HG02970 (cell line): ENCODE data around the gene TMIE.

Experiments
- ATAC-seq: cut with Tn5 transposase; IDR thresholded peaks from one replicate; pipeline ENCODE4 v1.9.1; 2021; ENCODE audit warnings: mild to moderate bottlenecking, moderate library complexity, moderate number of reproducible peaks; ENCODE audit not compliant: unreplicated experiment, low FRiP score

Gene TMIE

DNA sequence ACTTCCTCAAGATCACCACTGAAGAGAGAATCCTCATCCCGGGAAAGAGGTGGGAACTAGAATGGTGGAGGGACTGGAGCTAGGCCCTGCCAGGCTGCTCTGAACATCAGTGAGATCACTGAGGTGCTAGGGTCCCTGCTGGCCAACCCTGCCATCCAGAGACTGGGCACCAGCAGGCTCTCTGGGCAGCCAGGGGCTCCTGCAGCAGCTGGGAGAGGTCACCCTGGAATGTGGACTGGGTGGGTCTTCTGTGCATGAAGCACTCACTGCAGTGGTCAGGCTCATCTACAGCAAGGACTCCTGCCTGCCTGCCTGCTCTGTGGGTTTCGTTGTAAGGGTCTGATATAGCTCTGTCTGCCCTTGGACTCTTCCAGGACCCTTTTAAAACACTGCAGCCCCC lies 32.6 kb upstream of the TMIE start:
- ATAC-seq: no peak

DNA sequence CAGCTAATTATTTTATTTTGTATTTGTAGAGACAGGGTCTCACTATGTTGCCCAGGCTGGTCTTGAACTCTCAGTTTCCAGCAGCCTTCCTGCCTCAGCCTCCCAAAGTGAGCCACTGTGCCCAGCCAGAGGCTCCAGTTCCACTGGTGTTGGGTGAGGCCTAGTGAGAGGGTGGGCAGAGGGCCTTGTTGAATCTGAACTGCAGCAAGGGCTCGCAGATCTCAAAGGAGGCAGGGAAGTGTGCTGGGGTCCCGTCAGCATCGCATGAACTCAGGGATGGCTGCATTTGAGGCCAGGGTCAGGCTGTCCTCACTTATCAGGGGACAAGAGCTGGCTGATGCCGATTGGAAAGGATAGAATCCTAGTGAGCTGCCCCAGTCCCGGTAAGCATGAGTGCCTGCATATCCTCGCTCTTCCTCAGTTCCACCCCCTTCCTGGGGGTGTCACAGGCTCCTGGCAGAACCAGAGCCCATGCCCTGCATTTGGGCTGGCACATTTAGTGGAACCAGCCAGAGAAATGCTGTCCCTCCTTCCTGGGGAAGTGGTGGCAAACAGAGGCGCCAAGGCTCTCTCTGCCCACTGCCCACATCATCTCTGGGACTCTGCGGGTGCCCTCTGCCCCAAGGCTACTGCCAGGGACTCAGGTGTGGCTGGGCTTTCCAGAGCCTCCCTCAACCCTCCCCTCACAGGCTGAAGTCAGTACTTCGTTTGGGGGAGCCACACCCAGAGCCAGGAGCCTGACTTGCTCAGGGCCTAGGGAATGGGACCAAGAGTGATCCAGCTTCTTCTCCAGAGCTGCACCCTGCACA lies 31.8 kb upstream of the TMIE start:
- no peak for ATAC-seq

DNA sequence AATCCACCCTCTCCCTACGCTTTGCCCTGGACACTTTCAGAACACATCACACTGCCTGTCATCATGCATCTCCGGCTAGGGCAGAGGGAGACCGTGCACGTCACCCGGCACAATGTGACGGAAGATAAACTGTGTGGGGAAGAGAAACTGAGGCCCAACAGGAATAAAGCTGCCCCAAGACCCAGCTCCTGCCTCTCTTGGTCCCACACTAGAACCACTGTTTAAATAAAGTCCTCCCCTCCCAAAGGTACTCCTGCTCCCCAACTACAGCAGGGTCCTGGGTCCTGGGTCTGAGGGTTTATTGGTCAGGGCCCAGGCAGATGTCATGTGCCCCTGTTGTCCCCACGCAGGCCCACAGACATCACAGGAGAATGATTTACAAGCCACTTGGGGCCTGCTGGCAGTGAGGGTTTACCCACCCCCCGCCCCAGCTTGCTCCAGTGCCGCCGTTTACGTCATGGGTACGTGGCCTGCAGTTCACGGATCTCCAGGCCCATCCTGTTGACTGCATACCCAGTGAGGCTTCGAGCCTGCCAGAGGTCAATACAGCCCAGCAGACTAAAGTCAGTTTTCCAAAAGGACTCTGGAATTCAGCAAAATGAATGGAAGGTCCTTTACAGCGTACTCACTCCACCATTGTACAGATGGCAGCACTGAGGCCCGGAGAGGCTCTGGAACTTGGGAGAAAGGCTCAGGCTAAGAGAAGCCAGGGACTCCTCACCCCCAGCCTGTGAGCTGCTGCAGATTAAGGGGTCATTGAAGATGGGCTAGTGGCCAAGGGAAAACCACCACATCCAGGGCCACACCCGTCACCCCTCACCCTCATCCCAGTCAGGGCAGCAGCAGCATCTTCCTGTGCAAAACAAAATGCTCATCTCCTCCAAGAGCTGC lies 30.9 kb upstream of the TMIE start:
- no peak for ATAC-seq

DNA sequence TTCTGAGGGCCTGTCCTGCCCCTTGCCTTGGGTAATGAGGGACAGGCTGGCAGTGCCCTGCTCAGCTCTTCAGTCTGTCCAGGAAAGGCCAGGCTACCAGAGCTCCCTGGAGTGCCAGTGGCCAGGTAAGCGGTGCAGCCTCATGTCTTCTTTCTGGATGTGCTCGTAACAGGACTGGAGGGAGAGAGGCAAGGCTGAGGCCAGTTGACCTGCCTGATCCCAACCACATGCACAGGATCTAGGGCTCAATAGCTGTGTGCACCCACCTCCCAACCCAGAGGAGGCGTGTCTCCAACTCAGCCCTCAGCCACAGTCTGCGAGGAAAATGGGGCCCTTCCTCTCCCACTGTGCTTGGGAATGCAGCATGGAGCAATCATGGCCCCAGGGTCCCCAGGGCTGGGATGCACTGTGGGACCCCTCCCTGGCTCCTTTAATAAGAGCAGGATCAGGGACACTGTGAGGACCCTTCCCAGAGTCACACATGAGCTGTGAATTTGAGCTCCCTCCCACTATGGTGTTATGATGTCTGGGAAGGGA lies 30.2 kb upstream of the TMIE start:
- no peak for ATAC-seq

DNA sequence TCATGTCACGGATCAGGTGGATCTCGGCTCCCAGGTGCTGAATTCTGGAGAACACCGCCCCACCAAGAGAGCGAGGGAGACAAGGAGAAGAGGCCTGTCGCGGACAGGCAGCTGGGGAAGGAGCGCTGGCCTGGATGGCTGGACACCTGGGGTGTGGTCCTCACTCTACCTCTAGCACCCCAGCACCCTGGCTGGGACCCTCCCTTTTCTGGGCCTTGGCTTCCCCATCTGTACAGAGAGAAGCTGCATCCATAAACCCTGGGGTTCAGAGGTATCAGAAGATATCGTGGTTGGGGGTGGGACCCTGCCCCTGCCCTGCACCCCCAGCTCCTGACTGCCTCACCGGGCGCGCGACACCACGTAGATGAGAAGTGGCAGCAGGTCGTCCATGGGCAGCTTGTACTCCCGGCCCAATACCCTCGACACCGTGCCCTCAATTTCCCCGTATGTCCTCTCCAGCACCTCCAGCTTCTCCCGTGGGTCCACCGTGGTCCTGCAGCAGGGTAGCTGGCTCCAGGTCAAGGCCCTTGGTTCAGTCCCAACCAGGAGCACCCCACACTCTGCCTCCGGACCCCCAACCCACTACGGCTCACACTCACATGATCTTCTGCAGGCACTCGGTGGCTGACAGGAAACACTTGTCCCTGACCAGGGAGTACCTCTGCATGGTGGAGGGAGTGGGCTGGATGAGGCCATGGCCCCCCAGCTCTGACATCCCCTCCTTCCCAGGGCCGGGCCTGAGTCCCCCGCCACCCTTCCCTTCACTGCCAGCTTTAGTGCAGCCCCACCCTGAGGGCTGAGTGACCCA lies 29.4 kb upstream of the TMIE start:
- no peak for ATAC-seq

DNA sequence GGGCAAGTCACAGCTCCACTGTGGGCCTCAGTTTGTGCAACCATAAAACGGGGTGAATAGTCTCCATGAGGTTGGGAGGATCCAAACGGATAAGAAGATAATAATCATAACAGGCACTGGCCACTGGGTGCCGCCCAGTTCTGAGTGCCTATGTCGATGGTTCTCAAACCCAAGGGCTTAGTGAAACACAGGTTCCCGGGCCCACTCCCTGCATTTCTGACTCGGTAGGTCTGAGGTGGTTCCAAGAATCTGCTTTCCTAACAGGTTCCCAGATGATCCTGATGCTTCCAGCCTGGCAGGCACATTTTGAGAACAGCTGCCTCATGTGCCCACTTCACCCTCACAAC lies 28.9 kb upstream of the TMIE start:
- no peak for ATAC-seq

DNA sequence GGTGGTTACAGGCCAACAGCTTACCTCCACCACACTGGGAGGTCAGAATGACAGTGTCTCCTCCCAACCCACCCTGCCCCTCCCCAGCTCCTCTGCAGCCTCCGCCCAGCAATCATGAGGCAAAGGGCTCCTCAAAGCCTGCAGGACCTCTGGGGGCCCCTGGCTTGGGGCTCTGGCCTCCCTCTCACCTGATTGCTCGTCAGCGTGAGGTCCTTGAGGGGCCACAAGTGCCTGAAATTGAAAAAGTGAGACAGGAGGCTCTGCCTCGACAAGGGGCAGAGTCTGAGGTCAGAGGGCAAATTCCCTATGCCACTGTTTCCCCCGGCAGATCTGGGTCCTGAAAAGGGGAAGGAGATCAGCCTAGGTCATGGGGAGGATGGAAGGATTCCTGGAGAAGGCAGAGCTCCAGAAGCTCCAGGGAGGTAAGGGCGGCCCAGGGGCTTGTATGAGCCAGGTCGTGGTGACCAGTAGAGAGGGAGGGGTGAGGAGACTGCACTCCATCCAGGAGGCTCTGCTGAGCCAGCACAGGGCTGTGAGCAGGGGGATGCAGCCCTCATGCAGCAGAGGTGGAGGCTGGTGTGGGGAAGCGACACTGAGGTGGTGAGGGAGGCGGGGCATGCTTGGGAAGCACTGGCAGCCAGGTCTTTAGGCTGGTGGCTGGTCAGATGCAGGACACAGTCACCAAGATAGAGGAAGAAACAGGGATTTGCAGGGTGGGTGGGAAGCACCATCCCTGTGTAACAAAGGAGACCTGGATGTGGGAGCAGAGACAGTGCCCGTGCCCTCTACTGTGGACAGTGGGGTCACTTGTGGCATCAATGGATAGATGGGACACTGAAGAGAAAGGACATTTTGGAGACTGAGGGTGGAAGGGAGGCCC lies 27.8 kb upstream of the TMIE start:
- no peak for ATAC-seq

DNA sequence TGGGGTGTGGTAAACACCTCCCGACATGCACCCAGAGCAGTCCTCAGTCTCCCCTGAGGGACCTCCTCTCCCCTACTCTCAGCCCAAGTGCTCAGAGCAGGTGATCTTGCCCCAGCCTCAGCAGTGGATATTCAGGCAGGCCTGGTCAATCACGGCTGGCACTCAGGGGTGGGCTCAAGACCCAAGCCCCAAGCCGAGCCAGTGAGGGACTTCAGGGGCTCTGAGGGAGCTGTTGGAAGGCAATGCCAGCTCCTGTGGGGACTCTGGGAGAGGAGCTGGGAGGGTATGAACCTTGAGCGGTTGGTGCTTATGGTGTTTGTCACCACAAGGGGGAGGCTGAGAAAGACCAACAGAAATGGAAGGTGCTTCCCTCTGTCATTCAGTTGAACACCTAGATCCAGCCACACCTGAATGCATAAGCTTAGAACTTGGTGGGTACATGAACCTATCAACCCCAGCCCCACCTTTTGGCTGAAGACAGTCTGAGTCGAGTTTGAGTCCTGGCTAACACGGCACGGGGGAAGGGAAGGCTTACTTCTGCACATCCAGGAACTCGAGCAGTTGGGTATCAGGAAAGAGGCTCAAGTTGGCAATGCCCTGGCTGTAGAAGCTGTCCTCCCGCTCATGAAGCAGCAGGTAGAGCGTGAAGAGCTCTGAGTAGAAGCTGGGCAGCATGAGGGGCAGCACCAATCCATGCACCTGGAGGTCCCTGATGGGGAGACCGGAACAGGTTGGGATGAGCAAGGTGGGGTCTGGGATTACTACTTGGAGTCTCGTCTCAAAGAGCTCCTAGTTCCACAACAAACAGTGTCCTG lies 27.0 kb upstream of the TMIE start:
- no peak for ATAC-seq

DNA sequence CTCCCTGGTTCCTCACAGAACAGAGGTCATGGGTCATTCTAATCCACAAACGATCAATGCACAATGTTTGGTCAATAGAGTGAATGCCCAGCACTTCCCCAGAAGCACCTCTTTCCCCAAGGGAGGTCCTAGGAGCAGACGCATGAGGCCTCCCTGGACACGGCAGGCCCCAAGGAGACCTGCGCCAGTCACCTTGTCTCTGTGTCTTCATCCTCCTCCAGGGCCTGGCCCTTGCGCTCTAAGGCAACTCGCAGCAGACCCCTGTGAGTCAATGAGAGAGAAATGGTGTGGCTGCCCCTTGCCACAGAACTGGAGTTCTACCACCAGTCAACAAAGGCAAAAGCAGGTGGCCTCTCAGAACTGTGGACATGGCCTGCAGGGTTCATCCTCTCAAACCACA lies 25.8 kb upstream of the TMIE start:
- no peak for ATAC-seq

DNA sequence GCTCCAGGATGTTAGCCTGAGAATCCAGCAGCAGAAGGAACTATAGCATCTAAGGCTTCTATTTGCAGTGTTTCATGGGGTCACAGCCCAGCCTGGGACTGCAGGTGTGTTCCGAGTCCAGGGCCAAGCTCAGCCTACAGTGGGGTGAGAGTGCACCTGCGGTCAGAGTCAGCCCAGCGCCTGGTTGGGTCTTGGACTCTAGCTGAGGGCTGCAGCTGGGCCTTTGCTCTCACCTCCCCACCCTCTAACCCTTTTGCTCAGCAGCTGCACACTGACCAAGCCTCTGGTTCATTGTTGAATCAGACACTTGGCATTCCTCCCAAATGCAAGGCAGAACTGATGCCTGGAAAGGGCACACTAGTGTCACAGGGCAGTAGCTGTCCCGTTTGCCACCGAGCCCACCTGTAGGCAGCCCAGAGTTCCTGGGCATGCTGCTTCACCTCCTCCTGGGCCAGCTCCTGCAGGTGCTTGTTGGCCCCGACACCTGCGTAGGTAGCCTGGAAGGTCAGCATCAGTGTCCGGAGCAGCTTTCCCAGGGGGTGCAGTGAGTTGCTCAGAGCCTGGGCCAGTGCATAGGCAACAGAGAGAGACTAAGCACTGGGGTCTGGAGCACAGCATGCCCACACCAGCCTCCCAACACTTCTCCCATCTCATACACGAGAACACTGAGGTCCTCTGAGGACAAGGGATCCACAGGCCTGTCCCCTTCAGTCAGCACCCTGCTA lies 25.2 kb upstream of the TMIE start:
- no peak for ATAC-seq

DNA sequence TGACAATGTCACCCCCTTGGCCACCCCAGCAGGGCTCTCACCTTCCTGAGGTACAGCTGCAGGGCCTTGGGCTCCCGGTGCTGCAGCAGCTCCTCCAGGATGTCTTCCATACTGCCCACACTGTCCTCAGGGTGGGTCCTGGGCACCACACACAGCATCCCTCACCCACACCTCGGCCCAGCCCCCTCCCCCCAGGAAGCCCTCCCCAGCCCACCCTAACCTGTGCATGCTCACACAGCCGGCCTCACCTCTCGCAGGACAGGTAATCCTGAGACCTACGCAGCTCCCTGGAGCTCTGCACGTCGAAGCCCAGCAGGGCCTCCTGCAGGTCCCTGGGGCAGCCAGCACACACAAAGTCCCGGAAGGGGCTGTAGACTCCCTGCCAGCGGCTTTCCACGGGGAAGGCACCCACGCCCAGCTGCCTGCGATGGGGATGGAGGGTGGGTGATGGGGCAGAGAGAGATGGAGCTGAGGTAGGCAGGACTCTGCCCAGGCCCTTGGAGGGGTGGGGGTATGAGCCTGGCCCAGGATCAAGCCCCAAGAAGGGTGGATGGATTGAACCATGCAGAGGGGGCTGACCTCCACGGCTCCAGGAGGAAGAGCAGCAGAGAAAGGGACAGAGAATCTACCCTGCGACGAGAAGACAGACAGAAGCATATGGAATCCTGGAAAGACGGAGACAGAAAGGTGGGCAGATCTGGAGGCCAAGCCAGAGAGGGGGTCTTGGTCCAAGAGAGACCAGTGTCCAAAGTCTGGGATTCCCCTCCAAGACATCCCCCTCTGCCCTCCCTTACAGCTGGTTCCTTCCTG lies 24.4 kb upstream of the TMIE start:
- no peak for ATAC-seq

DNA sequence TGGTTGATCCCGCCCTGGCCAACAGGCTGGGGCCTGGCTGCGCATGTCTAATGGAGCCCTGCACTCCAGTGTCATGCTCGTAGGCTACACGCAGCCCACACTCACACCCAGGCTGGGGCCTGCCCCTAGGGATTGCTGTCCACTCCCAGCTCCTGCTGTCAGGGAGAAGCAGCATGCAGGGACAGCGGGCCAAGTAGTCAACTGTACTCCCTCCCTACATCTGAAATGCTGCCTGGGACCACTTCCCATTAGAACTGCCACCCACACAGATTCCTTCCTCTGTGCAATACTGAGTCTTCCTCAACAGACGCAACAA lies 23.8 kb upstream of the TMIE start:
- no peak for ATAC-seq

DNA sequence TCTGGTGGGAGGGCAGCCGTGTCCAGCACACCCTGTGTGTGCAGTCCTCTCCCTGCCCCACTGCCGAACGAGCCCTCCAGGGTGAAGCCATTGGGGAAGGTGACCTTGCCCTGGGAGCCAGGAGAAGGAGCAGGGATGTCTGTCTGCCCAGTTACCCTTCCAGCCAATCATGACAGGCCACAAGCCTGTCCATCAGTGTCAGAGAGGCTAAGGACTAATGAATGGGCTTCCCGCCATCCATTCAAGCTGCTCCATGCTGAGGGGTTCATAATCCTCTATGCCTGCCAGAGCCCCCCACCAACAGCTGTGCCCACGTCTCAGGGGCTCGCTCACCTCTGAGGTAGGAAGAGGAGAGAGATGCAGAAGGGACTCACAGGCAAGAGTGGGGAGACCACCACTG lies 22.9 kb upstream of the TMIE start:
- ATAC-seq: no peak

DNA sequence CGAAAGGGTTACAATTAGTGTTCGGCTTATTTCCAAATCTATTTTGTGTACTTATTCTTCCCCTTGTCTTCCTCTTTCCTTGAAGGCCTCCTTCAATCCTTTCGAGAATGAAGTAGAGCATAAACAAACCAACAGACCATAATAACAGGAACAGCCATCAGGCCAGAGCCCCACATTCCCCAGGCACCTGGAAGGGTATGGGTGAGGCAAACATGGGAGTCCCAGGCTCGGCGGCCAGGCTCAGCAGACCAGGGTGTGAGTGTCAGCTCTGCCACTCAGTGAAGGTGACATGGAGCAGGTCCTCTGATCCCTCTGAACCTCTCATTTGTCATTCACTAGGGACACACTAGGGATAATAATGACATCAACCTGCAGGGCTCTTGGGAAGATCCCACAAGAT lies 21.5 kb upstream of the TMIE start:
- ATAC-seq: no peak

DNA sequence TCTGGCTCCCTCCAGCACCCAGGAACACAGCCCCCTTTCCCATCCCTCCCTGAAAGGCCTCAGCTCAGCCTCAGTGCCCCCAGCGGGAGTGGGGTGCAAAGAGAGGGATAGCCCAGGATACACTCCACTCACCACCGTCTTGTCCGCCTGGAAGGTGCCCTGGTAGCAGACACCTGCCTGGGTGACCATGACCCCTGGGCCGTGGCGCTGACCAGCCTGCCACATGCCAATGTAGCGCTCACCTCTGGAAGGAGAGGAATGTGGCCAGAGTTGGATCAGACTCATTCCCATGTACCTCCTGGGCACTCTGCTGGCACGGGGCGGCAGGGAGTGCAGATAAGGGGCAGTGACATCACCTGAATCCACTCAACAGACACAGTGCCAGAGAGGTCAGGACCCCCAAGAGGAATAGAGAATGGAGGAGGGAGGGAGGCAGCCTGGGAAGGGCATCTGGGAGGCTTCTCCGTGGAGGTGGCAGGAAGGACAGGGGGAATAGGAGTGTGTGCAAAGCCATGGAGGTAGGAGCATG lies 20.8 kb upstream of the TMIE start:
- no peak for ATAC-seq

DNA sequence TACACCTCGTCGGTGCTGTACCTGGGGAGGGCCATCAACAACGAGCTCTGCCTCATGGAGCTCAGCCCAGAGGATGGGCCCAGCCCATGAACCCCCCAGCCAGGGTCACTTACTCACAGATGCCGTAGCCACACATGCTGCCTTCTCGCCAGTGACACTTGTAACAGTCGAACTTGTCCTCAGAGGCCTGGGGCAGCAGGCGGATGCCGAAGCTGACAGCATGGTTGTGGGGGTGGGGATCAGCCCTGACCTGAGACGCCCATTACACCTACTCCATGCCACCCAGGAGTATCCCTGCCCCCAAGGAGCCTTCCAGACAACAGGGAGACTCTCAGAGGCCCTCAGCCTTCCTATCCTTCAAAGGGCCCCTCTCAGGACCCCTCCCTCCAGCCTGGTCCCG lies 19.8 kb upstream of the TMIE start:
- no peak for ATAC-seq

DNA sequence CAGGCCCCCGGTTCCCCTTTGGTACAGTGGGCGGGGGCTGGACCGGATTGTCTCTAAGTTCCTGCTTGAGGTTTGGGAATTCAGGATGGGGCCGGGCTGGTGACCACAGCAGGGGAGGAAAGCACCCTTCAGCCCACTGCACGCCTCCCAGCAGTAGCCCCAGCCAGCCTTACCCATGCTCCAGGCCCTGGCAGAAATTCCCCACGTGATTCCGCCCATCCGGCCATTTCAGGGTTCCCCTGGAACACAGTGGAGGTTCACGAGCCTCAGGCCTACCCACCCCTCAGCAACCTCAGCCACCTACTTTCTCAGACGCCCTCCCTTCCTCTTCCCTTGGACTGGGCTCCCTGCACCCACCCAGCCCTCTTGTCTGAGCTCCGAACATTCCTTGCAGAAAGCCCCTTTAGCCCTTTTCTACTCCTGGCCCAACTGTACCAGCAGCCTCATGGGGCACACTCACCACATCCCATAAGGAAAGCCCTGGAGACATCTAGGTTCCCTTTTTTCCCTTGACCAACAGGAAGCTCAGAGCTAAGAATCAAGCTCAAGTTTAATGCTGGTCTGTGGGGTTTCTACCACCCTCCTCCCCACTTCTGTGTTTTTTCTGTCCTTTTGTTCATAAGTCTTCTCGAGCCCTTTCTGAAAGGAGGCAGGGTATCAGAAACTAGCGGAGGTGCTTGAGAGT lies 19.2 kb upstream of the TMIE start:
- ATAC-seq: no peak
